GM12873 (cell line): ENCODE results near the gene LRPAP1.

Experiments
- TF ChIP-seq, protein P1 (sequence below): IDR thresholded peaks from 2 replicates; pipeline ENCODE4 v1.5.1; 2012; ENCODE audit warnings: low read depth, mild to moderate bottlenecking, moderate library complexity, low read length, control low read depth; ENCODE audit not compliant: insufficient read depth; ENCODE audit errors: missing control alignments

LRPAP1 gene

DNA sequence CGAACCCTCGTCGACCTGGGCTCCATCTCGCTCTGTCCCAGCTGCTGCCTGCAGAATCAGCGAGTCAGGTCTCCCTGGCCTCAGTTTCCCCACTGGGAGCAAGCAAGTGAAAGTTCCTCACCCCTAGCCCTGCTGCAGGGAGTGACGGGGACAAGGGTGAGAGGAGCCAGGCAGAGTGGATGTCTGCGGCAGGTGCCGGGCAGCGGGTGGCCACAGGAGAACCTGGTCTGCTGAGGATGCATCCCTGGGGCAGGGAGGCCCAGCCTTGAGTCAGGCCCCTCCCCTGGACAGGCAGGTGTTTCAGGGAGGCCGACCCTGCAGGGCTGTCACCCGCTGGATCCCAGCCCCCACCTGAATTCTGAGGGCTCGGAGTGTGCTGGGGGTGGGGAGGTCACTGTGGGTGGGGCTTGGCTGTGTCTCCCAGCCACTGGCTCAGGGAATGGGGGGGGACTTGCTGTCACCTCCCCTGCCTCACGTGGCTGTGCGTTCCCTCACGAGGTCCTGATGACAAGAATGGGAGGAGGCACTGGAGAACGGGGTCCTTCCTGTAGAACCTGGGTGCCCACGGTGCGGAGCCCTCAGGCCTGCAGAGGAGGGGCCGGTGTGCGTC, 33.2 kb downstream of the LRPAP1 start:
- TF ChIP-seq, protein P1, sequence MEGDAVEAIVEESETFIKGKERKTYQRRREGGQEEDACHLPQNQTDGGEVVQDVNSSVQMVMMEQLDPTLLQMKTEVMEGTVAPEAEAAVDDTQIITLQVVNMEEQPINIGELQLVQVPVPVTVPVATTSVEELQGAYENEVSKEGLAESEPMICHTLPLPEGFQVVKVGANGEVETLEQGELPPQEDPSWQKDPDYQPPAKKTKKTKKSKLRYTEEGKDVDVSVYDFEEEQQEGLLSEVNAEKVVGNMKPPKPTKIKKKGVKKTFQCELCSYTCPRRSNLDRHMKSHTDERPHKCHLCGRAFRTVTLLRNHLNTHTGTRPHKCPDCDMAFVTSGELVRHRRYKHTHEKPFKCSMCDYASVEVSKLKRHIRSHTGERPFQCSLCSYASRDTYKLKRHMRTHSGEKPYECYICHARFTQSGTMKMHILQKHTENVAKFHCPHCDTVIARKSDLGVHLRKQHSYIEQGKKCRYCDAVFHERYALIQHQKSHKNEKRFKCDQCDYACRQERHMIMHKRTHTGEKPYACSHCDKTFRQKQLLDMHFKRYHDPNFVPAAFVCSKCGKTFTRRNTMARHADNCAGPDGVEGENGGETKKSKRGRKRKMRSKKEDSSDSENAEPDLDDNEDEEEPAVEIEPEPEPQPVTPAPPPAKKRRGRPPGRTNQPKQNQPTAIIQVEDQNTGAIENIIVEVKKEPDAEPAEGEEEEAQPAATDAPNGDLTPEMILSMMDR: no peak

DNA sequence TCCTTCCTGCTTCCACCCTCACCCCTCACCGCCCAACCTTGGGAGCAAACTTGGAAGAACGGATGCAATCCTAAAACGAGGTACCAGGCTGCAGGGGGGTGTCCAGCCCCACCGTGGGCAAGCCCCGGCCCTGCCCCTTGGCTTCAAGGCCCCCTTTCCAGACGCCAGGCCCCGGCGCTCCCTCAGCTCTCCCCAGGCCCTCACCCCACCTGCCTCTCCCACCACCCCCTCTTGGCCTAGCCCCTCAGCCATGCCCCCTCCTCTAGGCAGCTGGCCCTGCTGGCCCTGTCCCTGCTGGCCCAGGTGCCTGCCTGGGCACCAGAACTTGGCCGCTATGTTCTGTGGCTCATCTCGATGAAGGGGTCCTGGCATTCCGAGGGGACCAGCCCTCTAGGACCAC, 33.8 kb downstream of the LRPAP1 start:
- TF ChIP-seq, protein P1: no peak

- TF ChIP-seq, protein P1: no peak
These were observed 34.5 kb downstream of the LRPAP1 start for GRCh38 chr4:3497523-3498389.

- TF ChIP-seq, protein P1: no peak
These were observed 35.1 kb downstream of the LRPAP1 start for GRCh38 chr4:3497095-3497494.

GRCh38 chr4:3496021-3496420, 36.2 kb downstream of the LRPAP1 start:
- TF ChIP-seq, protein P1: no peak

DNA sequence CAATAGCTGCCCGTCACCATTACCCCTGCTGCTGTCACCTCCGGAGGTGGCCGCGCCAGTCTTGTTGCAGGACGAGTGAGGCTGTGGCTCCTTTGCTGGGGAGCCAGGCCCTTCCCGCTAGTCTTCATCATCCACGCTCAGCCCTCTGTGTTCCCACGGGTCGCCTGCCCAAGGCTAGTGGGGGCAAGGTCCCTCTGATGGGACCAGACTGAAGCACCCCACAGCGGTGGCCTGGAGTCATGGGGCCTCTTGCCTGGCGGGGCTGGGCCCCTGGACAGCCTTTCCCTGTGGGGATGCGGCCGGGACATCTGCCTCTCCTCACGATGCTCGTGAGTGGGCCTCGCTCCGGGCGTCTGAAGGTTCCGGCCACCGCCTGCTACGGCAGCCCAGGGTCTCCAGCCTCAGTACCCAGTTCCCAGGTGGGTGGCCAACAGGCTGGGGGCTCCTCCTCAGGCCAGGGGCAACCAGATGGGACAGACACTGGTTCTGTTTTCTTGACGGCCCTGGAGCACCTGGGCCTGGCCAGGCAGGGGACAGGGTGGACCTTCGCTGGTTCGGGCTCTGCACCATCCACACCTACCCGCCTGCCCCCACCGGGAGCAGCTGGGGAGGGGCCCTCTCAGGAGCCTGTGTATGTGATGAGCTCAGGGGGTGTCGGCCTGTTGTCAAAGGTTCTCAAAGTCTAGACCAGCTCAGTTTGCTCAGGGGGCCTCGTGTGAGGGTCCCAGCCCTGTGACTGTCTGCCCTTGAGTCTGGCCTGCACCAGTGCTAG, 36.8 kb downstream of the LRPAP1 start:
- TF ChIP-seq, protein P1: no peak

- TF ChIP-seq, protein P1: no peak
These were observed 37.8 kb downstream of the LRPAP1 start for GRCh38 chr4:3494462-3494871.
